Hepatocyte (in vitro differentiated cells): ENCODE measurements around the gene LINGO3.
A peak's percentile ranks its signal among the peaks of the same experiment; 100 is the strongest.

Experiments
- CTCF ChIP-seq: fragments of 200-600 bp; sonication (generic); IDR thresholded peaks from 2 replicates; pipeline ENCODE4 v1.5.1; 2016; ENCODE audit warnings: antibody characterized with exemption, mild to moderate bottlenecking; ENCODE audit not compliant: poor library complexity
- EZH2phosphoT487 ChIP-seq: fragments of 200-600 bp; sonication (generic); IDR thresholded peaks from one replicate; pipeline ENCODE4 v1.6.1; 2018; ENCODE audit warnings: antibody characterized with exemption, mild to moderate bottlenecking, low read depth, moderate library complexity; ENCODE audit not compliant: unreplicated experiment, severe bottlenecking

- TF ChIP-seq CTCF (peak; percentile 50), EZH2phosphoT487 (no peak)
Observed at GRCh38 chr19:2274931-2275535, 32.9 kb downstream of the LINGO3 start.
